MM.1S (cell line): ENCODE results near the gene TCERG1L.

Source experiments
- DNase-seq: peaks from one replicate; pipeline ENCODE4 v3.0.0-alpha.2; 2015
- H2AFZ ChIP-seq: fragments of 300-600 bp; sonication (generic); 2 replicates; pipeline ENCODE4 v1.6.0; 2016; ENCODE audit warnings: antibody characterized with exemption, low read length
- H3F3A ChIP-seq: fragments of 300-600 bp; sonication (generic); 2 replicates; pipeline ENCODE4 v1.6.1; 2016; ENCODE audit warnings: mild to moderate bottlenecking, antibody characterized with exemption, low read length, moderate library complexity, mixed read lengths; ENCODE audit not compliant: insufficient read depth
- H3K27ac ChIP-seq: fragments of 300-600 bp; sonication (generic); 2 replicates; pipeline ENCODE4 v1.5.1; 2016; ENCODE audit warnings: mild to moderate bottlenecking, low read length
- H3K27me3 ChIP-seq: fragments of 300-600 bp; sonication (generic); replicated peaks from 2 replicates; pipeline ENCODE4 v1.6.0; 2016; ENCODE audit warnings: low read length; ENCODE audit not compliant: insufficient read depth
- H3K36me3 ChIP-seq: fragments of 300-600 bp; sonication (generic); replicated peaks from 2 replicates; pipeline ENCODE4 v1.6.1; 2016; ENCODE audit warnings: mild to moderate bottlenecking, low read length, mixed read lengths; ENCODE audit not compliant: insufficient read depth
- H3K4me1 ChIP-seq: fragments of 300-600 bp; sonication (generic); 2 replicates; pipeline ENCODE4 v1.6.1; 2016; ENCODE audit warnings: low read length, mixed read lengths
- H3K4me2 ChIP-seq: fragments of 300-600 bp; sonication (generic); 2 replicates; pipeline ENCODE4 v1.6.0; 2016; ENCODE audit warnings: low read depth, low read length
- H3K4me3 ChIP-seq: fragments of 300-600 bp; sonication (generic); 2 replicates; pipeline ENCODE4 v1.5.1; 2016; ENCODE audit warnings: low read length, mixed read lengths
- H3K79me2 ChIP-seq: fragments of 300-600 bp; sonication (generic); 2 replicates; pipeline ENCODE4 v1.6.1; 2016; ENCODE audit warnings: mixed run types, low read length, mixed read lengths
- H3K9ac ChIP-seq: fragments of 300-600 bp; sonication (generic); 2 replicates; pipeline ENCODE4 v1.6.1; 2016; ENCODE audit warnings: low read length, mixed read lengths
- H3K9me2 ChIP-seq: fragments of 300-600 bp; sonication (generic); replicated peaks from 2 replicates; pipeline ENCODE4 v1.6.1; 2016; ENCODE audit warnings: mild to moderate bottlenecking, low read length, mixed read lengths; ENCODE audit not compliant: insufficient read depth
- H3K9me3 ChIP-seq: fragments of 300-600 bp; sonication (generic); replicated peaks from 2 replicates; pipeline ENCODE4 v1.6.1; 2016; ENCODE audit warnings: mild to moderate bottlenecking, low read length, mixed read lengths; ENCODE audit not compliant: insufficient read depth
- H4K20me1 ChIP-seq: fragments of 300-600 bp; sonication (generic); 2 replicates; pipeline ENCODE4 v1.6.1; 2016; ENCODE audit warnings: mild to moderate bottlenecking, low read length, moderate library complexity, mixed read lengths; ENCODE audit not compliant: insufficient read depth
- EZH2 ChIP-seq: fragments of 300-600 bp; sonication (generic); optimal IDR thresholded peaks from 2 replicates; pipeline ENCODE3; 2017; ENCODE audit warnings: low read depth, mild to moderate bottlenecking, antibody characterized with exemption, low read length, mixed read lengths
- EZH2phosphoT487 ChIP-seq: fragments of 300-600 bp; sonication (generic); IDR thresholded peaks from 2 replicates; pipeline ENCODE4 v1.6.1; 2018; ENCODE audit warnings: antibody characterized with exemption, low read length
- TF ChIP-seq, protein P1 (sequence below): fragments of 300-600 bp; sonication (generic); IDR thresholded peaks from 2 replicates; pipeline ENCODE4 v1.5.1; 2016; ENCODE audit warnings: antibody characterized with exemption, low read length, mixed read lengths

The TCERG1L gene

DNA sequence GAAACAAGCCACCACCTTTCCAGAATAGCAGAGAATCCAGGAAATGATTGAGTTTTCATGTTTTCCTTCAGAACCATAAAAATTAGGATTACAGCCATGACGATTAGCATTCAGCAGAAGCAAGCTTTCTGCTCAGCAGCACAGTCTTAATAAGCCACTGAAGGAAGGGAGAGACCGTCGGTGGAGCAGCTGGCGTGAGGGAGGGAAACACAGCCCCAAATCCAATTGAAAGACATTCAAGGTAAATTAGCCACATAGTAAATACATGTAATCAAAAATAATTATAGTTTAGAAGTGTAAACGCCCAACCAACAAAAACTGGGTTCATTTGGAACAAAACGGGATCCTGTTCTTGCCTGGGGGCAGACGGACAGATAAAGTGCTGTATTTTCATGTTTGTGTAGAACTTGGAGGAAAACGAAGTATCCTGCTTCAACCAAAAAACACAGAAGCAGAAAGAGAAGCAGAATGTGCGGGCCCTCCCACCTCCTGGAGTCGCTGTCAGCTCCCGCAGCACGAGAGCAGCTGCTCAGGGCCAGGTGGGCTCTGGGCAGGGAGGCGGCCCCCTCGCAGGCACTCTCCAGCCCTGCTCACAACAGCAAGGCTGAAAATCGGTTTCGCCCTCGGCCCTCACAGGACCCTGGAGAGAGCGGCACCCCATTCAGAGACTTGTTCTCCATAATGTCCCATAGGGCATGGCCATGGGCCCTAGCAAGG is 84.9 kb downstream of the TCERG1L start:
- Histone ChIP-seq H3F3A (no peaks in the 10 kb centered on the region), H3K4me1 (no peaks in the 10 kb centered on the region), H3K9me3 (no peaks in the 10 kb centered on the region), H3K79me2 (no peaks in the 10 kb centered on the region), H3K27me3 (no peaks in the 10 kb centered on the region), H3K4me3 (no peak overlapping the region), H3K36me3 (no peaks in the 10 kb centered on the region), H3K9me2 (no peaks in the 10 kb centered on the region), H3K27ac (no peak overlapping the region), H3K9ac (no peak overlapping the region), H4K20me1 (no peaks in the 10 kb centered on the region), H2AFZ (no peak overlapping the region), H3K4me2 (no peak overlapping the region)
- DNase-seq: no peak
- TF ChIP-seq, protein P1, sequence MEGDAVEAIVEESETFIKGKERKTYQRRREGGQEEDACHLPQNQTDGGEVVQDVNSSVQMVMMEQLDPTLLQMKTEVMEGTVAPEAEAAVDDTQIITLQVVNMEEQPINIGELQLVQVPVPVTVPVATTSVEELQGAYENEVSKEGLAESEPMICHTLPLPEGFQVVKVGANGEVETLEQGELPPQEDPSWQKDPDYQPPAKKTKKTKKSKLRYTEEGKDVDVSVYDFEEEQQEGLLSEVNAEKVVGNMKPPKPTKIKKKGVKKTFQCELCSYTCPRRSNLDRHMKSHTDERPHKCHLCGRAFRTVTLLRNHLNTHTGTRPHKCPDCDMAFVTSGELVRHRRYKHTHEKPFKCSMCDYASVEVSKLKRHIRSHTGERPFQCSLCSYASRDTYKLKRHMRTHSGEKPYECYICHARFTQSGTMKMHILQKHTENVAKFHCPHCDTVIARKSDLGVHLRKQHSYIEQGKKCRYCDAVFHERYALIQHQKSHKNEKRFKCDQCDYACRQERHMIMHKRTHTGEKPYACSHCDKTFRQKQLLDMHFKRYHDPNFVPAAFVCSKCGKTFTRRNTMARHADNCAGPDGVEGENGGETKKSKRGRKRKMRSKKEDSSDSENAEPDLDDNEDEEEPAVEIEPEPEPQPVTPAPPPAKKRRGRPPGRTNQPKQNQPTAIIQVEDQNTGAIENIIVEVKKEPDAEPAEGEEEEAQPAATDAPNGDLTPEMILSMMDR: no peak
- TF ChIP-seq EZH2phosphoT487 (no peak), EZH2 (no peak)

DNA sequence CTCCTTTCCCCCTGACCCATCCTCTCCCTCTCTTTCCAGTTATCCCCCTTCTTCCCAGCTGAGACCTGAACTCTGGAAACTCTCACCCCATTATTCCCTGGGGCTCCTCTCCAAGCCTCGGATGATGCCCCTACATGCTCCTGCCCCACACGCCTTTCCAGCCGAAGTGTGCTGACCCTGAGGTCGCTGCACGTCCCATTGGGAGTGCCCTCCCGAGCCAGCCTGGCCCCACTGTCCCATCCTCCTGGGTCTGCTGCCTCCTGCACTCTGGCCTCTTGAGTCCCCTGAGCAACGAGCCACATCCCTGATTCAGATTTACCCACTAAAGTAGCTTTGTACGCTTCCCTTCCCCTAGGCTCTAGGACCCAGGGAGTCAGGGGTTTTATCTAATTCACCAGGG is 87.4 kb downstream of the TCERG1L start:
- Histone ChIP-seq H3K27ac (no peak overlapping the region), H3K9me2 (no peaks in the 10 kb centered on the region), H3K4me3 (no peak overlapping the region), H3K9me3 (no peaks in the 10 kb centered on the region), H4K20me1 (no peaks in the 10 kb centered on the region), H3F3A (no peaks in the 10 kb centered on the region), H3K4me2 (no peak overlapping the region), H3K27me3 (no peaks in the 10 kb centered on the region), H3K9ac (no peak overlapping the region), H2AFZ (no peak overlapping the region), H3K4me1 (no peaks in the 10 kb centered on the region), H3K79me2 (no peaks in the 10 kb centered on the region), H3K36me3 (no peaks in the 10 kb centered on the region)
- no peak for DNase-seq
- TF ChIP-seq, protein P1: no peak
- TF ChIP-seq EZH2phosphoT487 (no peak), EZH2 (no peak)

DNA sequence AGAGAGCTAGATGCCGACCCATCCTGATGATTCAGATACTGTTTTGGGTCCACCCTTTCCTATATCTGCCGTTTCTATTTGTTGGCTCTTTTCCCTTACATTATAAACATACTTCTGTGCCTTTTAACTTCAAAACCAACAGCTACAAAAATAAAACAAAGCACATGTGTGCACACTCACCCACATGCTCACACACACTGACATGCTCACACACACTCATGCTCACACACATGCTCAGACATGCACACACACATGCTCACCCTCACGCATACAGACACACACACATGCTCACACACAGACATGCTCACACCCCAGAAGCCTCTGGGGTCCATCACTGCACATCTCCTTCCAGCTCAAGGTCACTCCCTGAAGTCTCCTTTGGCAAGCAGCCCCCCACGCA is 88.1 kb downstream of the TCERG1L start:
- Histone ChIP-seq H3K9me3 (no peaks in the 10 kb centered on the region), H4K20me1 (no peaks in the 10 kb centered on the region), H3F3A (no peaks in the 10 kb centered on the region), H3K27ac (no peak overlapping the region), H3K9me2 (no peaks in the 10 kb centered on the region), H3K4me1 (no peaks in the 10 kb centered on the region), H2AFZ (no peak overlapping the region), H3K4me2 (no peak overlapping the region), H3K4me3 (no peak overlapping the region), H3K9ac (no peak overlapping the region), H3K27me3 (no peaks in the 10 kb centered on the region), H3K36me3 (no peaks in the 10 kb centered on the region), H3K79me2 (no peaks in the 10 kb centered on the region)
- DNase-seq: no peak
- TF ChIP-seq, protein P1: no peak
- TF ChIP-seq EZH2phosphoT487: no peak
- TF ChIP-seq EZH2: no peak
